Amygdala (tissue), 56 donors: ENCODE results near the gene FAM72D.
"Not testable (repeated sequence)": the region's sequence is repeated elsewhere in the genome, so short reads cannot be mapped to it uniquely, and the experiment has no call there.

Source experiments
- DNase-seq, 56 donors: peaks; one replicate each; lab custom pipeline; 2025; lab: John Stamatoyannopoulos, UW

The FAM72D gene

DNA sequence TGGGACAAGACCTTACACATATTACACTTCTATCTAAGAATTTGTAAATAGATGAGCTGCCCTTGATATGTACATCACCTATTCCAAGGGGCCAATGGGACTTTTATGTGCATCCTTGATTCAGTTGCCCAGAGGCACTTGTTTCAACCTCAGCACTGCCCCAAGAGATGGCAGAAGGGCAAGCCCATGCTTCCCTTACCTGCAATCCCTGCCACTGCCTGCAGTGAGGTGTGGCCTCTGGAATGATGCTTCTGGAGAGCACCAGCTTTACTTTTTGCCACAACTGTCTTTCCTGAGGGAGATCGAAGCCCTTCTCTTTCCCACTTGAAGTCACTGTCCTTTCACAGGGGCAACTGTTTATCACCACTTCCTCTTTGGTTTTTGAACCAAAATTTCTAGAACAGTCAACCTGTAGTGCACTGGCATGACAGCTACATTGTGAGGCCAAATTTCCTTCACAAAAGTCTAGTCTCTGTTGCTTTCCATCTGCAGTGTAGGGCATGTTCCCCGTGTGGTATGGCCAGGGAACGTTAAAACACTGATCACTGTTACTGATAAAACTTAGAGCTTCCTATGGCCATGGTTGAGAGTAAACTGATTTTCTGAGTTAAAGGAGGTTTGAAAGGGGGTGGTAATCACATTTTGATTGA lies 48.6 kb downstream of the FAM72D start:
- DNase-seq: not testable (repeated sequence)

DNA sequence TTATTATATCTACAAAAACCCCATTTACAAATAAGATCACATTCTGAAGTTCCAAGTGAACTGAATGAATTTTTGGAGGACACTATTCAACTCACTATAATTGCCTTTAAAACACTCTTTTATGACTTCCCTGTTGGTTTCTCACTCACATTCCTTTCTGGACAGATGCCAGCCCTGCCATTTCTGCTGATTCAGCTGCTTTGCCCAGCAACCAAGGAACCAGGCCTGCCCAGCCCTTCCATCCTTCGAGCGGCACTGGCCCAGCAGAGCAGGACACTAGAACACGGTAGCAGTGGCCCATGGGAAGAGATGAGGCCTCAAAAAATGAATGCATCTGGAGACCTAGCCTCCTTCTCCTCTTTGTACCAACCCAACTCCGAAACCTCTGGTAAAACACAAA lies 50.5 kb downstream of the FAM72D start:
- DNase-seq: not testable (repeated sequence)

GRCh38 chr1:145147172-145147571 lies 51.4 kb downstream of the FAM72D start:
- not testable (repeated sequence) for DNase-seq

GRCh38 chr1:145155421-145155820 lies 59.6 kb downstream of the FAM72D start:
- not testable (repeated sequence) for DNase-seq

DNA sequence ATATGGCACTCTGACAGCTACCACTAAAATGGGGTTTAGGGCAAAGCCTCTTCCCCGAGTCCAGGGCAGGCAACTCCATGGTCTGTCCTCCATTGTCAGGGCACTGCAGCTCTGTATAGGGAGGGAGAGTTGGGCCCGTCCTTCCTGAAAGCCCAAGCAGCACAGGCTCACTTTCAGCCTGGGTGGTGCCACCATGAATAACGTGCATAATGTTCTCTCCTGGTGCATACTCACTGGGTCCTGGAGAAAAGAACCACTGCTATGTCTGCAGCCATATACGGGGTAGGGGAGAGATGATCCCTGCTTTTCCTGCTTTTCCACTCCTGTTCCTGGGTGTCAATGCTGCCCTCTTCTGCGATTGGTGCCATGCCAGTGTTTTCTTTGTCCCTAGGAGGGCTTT lies 60.1 kb downstream of the FAM72D start:
- not testable (repeated sequence) for DNase-seq

GRCh38 chr1:145156891-145157610 lies 61.3 kb downstream of the FAM72D start:
- peak in 11 of 56 donors; percentile 1 to 35 (median 5) for DNase-seq

DNA sequence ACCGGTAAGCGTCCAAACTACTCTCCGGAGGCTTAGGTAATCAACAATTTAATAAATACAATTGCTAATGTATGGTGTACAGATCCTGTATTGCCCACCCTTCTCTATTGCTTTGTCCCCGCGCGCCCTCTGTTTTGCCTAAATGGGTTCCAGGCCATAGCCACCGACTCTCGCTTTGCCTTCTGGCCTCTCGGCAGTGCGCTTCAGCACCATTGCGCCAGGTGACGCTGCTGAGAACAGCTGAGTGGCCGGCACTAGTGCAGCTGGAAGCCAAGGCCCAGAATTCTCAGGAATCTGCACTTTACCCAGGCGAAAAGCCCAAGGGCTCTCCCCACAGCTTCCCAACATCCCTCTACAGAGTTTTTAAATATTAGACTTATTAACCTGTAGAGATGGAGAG lies 61.9 kb downstream of the FAM72D start:
- DNase-seq: not testable (repeated sequence)

GRCh38 chr1:145161046-145161752 lies 65.4 kb downstream of the FAM72D start:
- DNase-seq: not testable (repeated sequence)
